GM19397 (cell line): ENCODE results near the gene HTT.

Experiments used
- ATAC-seq: cut with Tn5 transposase; IDR thresholded peaks from one replicate; pipeline ENCODE4 v1.9.1; 2021; ENCODE audit warnings: mild to moderate bottlenecking, moderate library complexity; ENCODE audit not compliant: unreplicated experiment

Gene HTT

DNA sequence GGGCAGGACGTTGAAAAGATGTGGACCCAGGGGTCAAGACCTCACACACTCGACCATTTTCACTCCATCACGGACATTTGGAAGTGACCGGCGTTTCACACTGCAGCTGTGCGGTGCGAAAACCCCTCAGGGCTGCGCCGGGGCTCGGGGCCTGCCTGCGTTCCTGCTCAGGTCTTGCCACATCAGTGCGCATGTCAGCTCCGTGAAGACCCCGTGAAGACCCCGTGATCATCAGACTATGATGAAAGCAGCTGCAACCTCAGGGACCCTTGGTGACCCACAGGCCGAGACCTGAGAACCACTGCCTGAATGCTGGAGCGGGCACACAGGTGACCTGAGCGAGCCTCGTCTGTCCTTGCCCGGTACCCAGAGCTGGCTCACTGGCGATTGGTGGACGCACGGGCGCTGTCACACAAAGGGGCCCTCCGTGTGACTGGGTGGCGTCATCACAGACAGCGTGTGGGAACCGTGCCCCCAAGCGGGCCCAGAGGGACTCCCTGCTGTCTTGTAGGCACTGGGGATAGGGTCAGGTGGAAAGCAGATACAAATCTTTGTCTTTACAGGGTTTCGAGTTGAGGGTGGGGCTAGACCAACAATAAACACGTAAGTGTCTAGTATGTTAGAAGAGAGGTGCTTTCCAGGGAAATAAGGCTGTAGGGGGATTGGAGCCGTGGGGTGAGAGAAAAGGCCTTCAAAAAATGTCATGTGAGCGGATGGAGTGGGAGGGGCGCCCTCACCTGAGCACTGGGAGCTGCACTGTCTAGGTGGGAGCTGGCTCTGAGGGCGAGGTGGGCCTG lies 187.1 kb downstream of the HTT start:
- no peak for ATAC-seq

DNA sequence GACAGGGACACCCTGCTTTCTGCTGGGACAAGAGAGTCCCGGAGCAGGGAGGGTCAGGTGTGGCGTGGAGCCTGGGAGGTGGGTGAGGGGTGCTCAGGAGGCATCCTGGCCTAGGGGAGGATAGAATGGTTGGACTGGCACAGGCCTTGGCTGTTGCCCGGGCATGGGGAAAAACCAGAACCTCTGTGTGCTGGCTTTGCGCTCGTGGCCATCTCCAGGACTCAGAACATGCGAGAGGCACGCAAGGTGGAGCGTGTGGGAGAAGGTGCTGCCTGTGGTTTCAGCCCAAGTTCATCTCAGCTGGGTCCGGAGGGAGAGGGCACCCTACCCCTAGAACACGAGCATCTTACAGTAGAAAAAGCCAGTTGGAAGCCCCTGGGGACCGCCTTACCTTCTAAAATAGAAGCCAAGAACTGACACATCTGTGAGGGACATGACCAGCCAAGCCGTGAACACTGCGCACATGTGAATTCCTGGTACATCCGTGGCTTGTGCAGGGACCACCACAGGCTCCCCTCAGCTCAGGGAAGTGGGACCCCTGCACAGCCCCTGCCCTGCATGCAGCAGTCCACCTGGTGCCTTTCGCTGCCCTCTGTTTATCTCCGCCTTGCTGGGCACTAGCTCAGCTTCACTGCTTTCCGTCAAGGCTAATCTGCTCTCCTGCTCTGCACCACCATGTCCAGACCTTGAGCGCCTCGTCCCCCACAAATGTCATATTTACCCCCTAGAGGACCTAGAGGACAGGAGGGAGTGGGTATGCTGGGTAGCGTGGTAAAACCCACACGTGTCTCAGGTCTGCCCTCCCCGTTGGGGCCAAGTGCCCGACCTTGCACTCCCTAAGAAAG lies 187.9 kb downstream of the HTT start:
- ATAC-seq = no peak

DNA sequence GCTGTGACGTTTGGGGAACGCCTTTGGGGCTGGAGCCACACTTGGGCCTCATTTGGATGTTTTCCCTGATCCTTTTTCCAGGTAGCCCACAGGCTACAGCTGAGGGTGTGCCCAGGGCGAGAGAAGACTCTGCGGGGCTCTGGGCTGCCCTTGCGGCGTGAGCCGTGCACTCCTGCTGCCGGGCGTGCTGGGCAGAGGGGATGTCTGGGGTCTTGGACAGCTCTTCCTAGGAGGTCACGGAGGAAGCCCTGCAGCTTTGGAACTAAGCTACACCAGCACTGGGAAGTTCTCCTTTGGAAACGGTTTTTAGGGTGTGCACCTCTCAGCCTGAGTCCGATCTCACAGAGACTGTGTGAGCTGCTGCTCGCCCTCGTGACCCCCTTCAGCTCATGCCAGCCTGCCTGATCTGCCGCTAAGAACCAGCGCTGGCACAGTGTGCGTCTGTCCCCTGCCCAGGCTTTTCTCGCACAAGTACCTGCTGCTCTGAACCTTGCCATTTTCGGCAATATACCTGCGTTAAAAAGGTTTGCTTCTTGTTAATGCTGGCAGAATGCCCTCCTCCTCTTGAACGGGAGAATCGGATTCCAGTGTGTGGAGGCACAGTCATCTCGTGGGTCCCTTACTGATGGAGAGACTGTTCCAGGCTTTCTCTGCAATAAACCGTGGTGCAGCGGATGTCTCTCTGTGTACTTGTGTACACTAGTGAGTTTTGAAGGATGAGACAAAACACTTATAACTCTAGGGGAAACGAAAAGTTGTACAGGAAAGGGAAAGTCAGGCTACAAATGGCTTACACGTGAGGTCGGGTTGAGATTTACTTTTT lies 188.8 kb downstream of the HTT start:
- no peak for ATAC-seq

DNA sequence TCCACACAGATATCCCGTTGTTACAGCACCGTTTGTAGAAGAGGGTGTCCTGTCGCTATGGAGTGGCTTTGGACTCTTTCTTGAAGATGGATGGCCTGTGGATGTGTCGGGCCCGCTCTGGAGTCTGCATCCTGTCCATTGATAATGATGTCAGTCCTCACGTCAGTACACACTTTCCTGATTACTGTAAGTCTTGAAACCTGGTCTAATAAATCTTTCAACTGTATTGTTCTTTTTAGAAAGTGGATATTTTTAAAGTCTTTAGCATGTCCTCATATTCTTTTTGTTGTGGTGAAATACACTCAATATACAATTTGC lies 189.4 kb downstream of the HTT start:
- no peak for ATAC-seq

DNA sequence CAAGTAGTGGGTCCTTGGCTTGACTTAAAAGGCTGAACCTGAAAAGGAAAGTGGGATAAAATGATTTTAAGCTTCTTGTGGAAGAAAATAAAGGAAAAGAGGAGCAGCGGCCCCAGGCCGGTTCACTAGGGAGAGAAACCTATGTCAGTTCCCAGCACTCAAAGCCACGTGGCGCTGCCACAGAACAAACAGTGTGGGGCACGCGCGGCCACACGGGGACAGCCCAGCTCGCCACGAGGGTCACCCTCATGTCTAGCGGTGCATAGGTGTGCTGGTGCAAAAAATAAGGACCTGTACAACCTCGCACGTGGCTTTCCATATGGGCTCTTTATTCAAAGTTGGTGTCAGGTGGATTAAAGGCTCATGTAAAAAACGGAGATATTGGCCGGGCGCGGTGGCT lies 191.6 kb downstream of the HTT start:
- no peak for ATAC-seq

DNA sequence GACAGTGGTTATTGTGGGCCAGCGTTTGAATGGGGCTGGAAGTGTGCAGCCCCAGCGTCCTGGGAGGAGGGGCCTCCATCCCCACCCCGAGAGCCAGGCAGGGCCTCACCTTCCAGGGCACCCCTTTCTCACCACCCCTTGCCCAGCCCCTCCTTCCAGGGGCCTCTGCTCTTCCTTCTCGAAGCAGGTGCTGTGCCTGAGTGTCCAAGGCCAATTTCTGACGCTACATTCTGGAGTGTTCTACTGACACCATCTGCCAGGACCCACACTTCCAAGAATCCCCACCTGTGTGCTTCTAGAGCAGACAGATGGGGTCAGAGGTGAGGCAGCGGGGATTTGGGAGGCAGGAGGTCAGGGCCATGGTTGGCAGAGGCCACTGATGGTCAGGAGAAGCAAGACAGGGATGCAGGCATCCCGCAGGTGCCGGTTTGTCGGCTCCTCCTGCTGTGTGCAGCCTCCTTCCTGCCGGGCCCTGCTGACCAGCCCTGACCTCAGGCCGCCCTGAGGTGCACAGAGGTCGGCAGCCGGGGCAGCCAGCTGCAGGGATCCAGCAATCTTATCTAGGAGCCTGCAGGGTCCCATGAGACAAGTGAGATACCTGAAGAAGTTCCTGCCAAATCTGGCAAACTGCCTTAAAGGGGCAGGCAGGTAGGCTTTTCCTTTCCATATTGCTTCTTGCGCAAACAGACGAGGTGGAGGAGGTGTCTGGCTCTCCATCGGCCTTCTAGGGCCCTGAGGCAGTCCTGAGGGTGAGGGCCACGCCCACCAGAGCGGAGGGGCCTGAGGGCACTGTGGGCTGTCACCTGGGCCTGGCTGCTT lies 193.3 kb downstream of the HTT start:
- ATAC-seq = no peak

DNA sequence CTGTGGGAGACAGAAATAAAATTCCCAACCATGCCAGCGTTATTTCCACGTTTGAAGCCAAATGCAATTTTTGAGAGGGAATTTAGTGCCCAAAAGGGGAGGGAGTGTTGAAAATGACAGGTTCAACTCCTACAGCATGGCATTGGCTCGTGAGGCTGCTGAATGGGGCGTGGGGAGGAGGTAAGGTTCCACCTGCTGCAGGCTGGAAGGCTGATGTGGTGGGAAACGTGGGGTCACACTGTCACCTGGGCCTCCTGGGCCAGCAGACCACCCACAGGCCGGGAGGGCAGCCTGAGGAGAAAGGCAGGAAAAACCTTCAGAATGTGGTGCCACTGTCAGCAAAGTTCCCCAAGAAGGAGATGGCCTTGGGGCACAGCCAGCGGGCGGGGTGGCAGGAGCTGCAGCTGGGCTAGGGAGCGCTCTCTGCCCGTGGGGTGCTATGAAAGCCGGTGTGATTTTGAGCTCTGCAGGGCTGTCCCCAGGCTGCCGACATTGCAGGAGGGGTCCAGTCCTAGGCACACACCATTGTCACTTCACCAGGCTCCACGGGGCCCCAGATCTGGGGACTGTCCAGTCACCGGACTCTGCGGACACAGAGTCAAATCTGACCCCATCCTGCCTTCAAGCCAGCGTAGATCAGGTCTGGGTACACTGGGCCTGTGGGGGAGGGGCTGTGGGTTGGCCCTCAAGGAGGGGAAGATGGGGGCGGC lies 194.1 kb downstream of the HTT start:
- no peak for ATAC-seq

DNA sequence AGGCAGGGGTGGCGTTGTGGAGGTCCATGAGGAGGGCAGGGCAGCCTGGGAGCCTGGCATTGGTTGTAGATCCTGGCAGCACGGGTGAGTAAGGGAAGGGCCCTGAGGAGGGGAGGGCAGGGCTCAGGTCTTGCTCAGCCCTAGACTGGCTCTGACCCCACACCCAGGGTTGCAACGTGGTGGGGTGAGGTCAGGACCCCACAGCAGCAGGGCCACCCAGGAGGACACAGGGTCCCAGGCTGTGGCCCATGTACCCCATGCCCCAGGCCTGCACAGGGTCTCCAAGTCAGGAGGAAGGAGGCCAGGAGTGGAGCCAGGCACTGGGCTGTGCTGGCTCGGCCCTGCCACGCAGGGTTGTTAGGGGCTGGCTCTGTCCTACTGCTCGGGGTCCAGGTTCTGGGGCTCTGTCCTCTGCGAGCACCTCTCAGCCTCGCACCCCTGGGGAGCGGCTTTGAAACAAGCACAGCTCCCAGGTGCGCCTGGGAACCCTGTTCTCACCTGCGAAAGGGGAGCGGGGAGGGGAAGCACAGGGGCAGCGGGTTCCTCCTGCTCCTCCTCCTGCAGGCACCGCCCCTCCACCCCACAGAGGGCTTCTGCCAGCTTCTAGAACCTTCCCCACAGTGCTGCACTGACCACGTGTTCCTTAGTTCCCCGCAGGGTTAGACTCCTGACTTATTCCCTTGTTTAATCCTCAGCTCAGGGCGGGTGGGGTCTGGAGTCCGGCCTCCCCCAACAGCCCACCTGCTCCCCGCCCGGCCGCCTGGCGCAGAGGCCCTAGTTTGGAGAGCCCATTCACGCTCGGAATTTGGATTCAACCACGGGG lies 194.8 kb downstream of the HTT start:
- no peak for ATAC-seq

DNA sequence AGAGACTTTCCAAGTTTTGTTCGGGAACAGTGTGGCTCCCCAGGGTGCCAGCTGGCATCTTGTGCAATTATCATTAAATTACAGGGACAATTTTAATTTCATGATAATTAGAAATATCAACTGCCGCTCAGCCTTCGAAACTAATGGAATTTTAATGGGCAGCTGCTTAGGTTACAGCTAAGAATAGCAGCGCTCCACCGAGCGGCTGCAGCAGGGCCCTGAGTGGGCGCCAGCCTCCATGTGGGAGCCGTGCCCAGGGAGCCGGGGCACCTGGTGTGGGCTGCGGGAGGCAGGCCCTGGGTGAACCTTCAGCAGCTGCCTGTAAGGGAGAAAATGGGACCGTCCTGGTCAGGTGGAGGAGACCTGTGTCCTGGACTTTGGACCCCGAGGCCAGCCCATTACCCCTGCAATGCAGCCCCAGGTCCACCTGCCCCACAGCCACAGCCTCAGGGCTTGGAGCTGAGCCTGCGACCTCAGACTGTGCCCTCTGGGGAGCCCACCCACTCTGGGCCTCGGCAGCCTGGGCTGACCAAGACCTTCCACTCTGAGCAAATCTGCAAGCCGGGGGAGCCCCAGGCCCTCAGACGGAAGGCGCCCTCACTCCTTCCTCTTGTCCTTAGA lies 195.6 kb downstream of the HTT start:
- ATAC-seq = no peak

DNA sequence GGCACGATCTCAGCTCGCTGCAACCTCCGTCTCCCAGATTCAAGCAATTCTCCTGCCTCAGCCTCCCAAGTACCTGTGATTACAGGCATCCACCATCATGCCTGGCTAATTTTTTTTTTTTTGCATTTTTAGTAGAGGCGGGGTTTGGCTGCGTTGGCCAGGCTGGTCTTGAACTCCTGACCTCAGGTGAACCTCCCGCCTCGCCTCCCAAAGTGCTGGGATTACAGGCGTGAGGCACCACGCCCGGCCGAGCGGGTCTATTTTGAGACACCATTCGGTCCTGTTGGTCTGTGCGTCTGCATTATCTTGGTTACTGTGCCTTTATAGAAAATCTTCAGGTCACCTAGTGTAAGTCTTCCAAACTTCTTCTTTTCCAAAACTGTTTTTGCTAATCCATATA lies 196.7 kb downstream of the HTT start:
- no peak for ATAC-seq

DNA sequence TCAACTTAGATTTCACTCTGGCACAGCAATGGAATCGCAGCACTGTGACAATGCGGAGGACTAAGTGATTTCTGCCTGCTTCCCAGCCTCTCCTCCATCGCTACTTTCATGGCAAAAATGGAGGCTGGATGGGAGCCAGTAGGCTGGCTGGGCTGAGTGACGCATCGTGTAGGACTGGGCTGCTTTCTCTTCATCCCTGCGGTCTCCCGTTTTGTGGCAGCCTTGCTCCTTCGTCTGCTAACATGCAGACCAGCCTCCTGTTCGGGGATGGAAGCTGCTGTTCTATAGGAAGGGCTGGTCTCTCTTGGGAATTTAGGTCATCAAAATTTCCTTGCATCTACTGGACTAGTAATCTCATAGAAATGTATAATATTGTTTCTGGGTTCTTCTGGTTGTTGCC lies 202.5 kb downstream of the HTT start:
- no peak for ATAC-seq

DNA sequence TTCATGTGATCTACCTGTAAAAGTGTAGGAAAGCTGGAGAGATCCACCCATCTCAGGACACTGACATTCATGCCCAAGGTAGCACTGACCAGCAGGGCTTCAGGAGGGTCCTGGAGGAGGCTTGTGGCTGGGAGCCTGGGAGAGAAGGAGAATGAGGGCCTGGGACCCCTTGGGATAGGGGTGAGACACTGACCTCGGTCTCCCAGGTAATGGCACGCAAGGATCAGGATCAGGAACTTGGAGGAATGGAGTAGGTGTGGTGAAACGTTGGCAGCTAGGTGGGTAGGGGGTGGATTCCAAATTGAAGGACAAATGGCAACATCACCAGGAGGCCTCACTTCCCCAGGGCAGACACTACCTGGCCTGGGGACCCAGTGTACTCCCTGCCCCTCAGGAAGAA lies 206.0 kb downstream of the HTT start:
- ATAC-seq = no peak

DNA sequence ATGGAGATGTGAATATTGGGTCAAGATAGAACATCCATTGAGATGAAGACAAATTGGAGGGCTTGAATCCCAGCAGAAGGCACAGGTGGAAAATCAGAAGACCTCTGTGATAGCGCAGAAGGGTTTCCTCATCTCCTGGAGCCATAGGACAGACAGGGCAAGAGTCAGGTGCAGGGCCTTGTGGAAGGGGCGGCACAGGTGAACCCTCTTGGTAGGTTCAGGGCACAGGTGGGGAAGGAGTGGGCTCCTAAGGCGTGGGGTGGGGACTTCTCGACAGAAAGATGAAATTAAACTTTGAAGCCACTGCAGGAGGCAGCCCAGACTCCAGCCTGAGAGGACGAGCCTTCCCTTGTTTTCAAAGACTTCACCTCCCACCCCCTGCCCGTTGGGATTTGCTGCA lies 209.0 kb downstream of the HTT start:
- ATAC-seq = no peak

DNA sequence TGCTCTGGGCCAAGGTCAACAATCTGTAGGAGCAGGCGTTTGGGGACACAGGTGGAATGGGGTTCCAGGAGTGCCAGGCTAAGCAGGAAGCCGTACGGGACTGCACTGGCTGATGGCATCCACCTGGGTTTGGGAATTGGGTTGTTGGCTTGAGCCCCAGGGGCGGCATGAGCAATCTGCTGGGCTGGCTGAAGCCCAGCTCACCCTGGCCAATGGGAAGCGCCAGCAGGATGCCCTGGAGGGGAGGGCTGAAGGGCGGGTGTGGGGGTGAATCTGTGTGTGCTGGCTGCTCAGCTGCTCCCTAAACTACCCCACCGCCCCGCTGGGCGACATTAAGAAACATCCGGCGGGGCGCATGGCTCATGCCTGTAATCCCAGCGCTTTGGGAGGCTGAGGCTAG lies 209.4 kb downstream of the HTT start:
- no peak for ATAC-seq

DNA sequence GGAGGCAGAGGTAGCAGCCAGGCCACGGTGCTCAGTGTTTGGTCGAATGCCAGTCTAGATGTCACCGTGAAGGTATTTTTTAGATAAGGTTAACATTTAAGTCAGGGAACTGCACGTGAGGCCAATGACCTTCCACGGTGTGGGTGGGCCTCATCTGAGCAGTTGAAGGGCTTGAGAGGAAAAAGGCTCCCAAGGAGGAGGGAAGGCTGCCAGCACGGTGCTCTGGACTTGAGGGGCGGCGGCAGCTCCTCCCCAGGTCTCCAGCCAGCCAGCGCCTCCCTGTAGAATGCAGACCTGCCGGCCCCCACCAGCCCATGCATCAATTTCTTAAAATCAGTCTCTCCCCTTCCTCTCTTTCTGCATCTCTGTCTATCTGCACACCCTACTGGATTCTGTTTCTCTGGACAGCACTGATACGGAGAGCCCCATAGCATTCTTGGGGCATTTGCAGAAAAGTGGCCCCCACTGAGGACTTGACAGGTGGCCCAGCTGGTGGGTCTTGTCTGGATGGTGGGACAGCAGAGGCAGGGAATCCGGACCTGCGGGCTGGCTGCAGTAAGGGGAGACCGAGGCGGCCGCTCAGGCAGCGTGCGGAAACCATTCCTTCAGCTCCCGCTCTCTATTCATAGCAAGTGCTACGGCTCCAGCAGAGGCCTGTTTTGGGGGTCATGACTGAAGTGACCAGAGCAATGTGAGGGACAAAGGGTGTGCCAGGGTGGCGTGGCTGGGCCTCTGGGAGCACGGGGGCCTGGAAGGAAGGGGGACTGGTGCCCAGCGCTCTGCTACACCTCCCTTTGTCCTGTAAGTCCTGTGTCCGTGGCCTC lies 210.5 kb downstream of the HTT start:
- ATAC-seq = no peak

DNA sequence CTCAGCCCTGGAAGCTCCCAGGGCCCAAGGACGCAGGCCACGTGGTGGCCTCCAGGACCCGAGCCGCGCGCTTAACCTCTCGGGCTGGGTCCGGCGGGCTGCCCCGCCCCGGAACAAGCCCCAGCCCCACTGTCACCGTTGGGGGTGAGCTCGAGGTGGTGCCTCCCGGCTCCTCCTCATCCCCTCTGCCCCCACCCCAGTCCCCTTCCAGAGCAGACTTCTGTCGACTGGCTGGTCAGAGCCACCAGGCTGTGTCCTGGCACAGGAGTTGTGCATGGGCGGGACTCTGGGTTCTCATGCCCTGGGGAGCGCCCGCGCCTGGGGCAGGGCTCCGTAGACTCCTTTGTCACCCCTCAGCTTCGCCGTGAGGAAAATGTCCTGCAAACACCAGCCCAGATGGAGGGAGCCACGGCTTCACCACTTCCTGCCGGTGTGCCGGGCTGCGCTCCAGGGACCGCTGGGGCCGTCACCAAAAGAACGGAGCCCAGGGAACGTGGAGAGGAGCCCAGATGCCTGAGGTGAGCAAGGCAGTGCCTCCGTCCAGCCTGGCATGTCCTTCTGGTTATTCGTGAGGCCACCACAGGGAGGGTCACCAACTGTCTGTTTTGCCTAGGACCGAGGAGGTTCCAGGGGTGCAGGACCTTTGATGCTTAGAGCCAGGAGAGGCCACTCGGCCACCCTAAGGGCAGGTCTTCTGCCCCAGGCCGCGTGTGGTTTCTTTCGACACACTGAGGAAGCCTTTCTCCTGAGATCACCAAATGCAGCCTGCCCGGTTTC lies 211.3 kb downstream of the HTT start:
- peak; percentile 72 for ATAC-seq
